ENCODE data around the gene ERP44.

DNA sequence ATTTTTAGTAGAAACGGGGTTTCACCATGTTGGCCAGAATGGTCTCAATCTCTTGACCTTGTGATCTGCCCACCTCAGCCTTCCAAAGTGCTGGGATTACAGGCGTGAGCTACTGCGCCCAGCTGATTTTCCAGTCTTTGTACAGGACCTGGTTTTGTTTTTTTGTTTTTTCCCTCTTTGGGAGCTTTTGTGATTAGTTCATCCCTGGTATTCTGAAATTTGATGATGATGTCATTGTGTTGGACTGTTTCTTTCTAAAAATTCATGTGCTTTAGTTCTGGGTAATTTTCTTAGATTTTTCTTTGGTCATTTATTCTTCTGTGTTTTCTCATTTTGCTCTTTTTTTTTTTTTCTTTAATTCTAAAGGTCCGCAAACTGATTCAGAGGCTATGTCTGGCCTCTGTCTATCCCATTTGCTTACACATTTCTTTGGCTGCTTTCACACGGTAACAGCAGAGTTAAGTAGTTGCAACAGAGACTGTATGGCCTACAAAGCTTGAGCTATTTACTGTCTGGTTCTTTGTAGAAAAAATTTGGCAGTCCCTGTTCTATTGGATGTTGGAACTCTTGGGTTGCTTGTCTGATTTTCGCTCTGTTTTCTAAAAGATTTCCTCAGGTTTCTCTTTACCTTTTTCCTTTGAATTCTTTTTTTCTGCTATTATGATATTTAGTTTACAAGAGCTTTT lies 167.5 kb downstream of the ERP44 start:
- TF ChIP-seq POLR2AphosphoS5 (IDR thresholded peaks at IDR 0.05; ENCODE audit: low read depth, low read length), result no peak
- no peak for TF ChIP-seq TAF1 (IDR thresholded peaks at IDR 0.05; ENCODE audit: borderline replicate concordance, low read depth, low read length)
